A673 (cell line): ENCODE results near the gene HMGXB4. TPM values are rescaled to one million over a fixed set of nuclear protein-coding genes. Genes with fewer than 3 reads are reported as not detected.

Source experiments
- BruUV-seq: library from RNA; stranded (reverse); fragments of 400-500 nt; replicated peaks from 2 replicates; lab custom pipeline; 2021; lab: Mats Ljungman, UMichigan
- CTCF ChIA-PET: fragments of 300-600 bp; sonication (Branson Sonifier 250); formaldehyde crosslinking; loops from one replicate; lab custom pipeline; 2022; ENCODE audit warnings: antibody characterized with exemption; lab: Charles Lee
- POLR2A ChIA-PET: fragments of 300-600 bp; sonication (Branson Sonifier 250); formaldehyde crosslinking; loops from one replicate; lab custom pipeline; 2022; ENCODE audit warnings: antibody characterized with exemption; ENCODE audit not compliant: low non-redundant PET; lab: Charles Lee
- DNase-seq: peaks from one replicate; pipeline ENCODE4 v3.0.0-alpha.2; 2015; ENCODE audit warnings: low spot score
- H3K27ac ChIP-seq: fragments of 200-600 bp; sonication (generic); 2 replicates; pipeline ENCODE4 v1.5.1; 2016; ENCODE audit warnings: mixed run types, low read depth, mild to moderate bottlenecking, mixed read lengths, antibody characterized with exemption, low read length; ENCODE audit not compliant: poor library complexity, severe bottlenecking
- H3K27me3 ChIP-seq: fragments of 200-600 bp; sonication (generic); replicated peaks from 2 replicates; pipeline ENCODE4 v1.6.1; 2017; ENCODE audit warnings: mixed run types, low read depth, mild to moderate bottlenecking, mixed read lengths, antibody characterized with exemption, low read length; ENCODE audit not compliant: insufficient read depth, poor library complexity
- H3K36me3 ChIP-seq: fragments of 200-600 bp; sonication (generic); 2 replicates; pipeline ENCODE4 v1.6.1; 2016; ENCODE audit warnings: mixed run types, mild to moderate bottlenecking, mixed read lengths, antibody characterized with exemption, low read length; ENCODE audit not compliant: insufficient read depth, poor library complexity, severe bottlenecking
- H3K4me1 ChIP-seq: fragments of 200-600 bp; sonication (generic); 2 replicates; pipeline ENCODE4 v1.6.1; 2017; ENCODE audit warnings: mixed run types, mild to moderate bottlenecking, mixed read lengths, antibody characterized with exemption, low read length; ENCODE audit not compliant: insufficient read depth, poor library complexity, severe bottlenecking
- H3K4me3 ChIP-seq: fragments of 200-600 bp; sonication (generic); 2 replicates; pipeline ENCODE4 v1.5.1; 2016; ENCODE audit warnings: low read depth, mixed run types, mild to moderate bottlenecking, mixed read lengths, low read length; ENCODE audit not compliant: poor library complexity, severe bottlenecking
- H3K9me3 ChIP-seq: fragments of 200-600 bp; sonication (generic); 2 replicates; pipeline ENCODE4 v1.6.1; 2016; ENCODE audit warnings: mixed run types, low read depth, mild to moderate bottlenecking, mixed read lengths, antibody characterized with exemption, low read length; ENCODE audit not compliant: poor library complexity, severe bottlenecking
- CTCF ChIP-seq: fragments of 300-800, 200-600 bp; sonication (generic); conservative IDR thresholded peaks from 2 replicates; pipeline ENCODE4 v1.5.1; 2017; ENCODE audit warnings: low read depth, mild to moderate bottlenecking, antibody characterized with exemption, low read length, moderate library complexity, mixed read lengths
- EZH2 ChIP-seq: fragments of 200-600 bp; sonication (generic); IDR thresholded peaks from 2 replicates; pipeline ENCODE4 v1.6.1; 2017; ENCODE audit warnings: borderline replicate concordance, low read depth, mild to moderate bottlenecking, mixed read lengths, antibody characterized with exemption, low read length; ENCODE audit not compliant: poor library complexity, severe bottlenecking
- intact Hi-C: fragments of 100-400 bp; cut with micrococcal nuclease; formaldehyde crosslinking; loops from one replicate; pipeline ENCODE4 v1.10.0; 2022; ENCODE audit not compliant: unreplicated experiment
- total RNA-seq: library from RNA; stranded (reverse); gene quantifications from 2 replicates; pipeline ENCODE4 v1.2.3, GENCODE V29; 2021

HMGXB4 gene
- total RNA-seq, 1 experiment from 2014 or later = 52.7 TPM

DNA sequence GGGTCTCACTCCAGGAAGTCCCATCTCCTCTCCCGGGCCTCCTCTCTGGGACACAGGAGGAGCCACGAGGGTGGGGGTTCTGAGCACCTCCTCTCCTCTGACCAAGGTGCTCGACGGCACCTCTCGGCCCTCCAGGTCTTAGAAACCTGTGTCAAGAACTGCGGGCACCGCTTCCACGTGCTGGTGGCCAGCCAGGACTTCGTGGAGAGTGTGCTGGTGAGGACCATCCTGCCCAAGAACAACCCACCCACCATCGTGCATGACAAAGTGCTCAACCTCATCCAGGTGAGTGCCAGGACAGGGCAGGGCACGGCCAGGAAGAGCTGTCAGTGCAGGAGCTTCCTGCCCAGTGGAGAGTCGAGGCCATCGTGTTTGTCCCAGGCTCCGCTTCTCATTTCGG lies 65.6 kb downstream of the HMGXB4 start:
- CTCF ChIA-PET = no interaction called here
- no peak for DNase-seq

GRCh38 chr22:35323305-35323704 lies 66.0 kb downstream of the HMGXB4 start:
- intact Hi-C loops = no loop called here
- no peak overlapping the region for H3K4me3 ChIP-seq
- no peaks in the 10 kb centered on the region for H3K27me3 ChIP-seq
- peaks cover 3% of the 10 kb centered on the region for H3K36me3 ChIP-seq
- ChIA-PET POLR2A (no interaction called here), CTCF (no interaction called here)
- BruUV-seq = no TSS peak
- no peak for TF ChIP-seq EZH2
- no peak for TF ChIP-seq CTCF
- DNase-seq = no peak
- no peaks in the 10 kb centered on the region for H3K4me1 ChIP-seq
- H3K9me3 ChIP-seq = no peaks in the 10 kb centered on the region
- no peak overlapping the region for H3K27ac ChIP-seq

More for the DNA sequence above, 65.6 kb downstream of the HMGXB4 start:
- Histone ChIP-seq H3K4me1 (no peaks in the 10 kb centered on the region), H3K36me3 (peaks cover 3% of the 10 kb centered on the region), H3K4me3 (no peak overlapping the region), H3K27ac (no peak overlapping the region), H3K9me3 (no peaks in the 10 kb centered on the region), H3K27me3 (no peaks in the 10 kb centered on the region)
- TF ChIP-seq EZH2 (no peak), CTCF (no peak)
- BruUV-seq = no TSS peak
- POLR2A ChIA-PET = no interaction called here
- intact Hi-C loops = no loop called here

GRCh38 chr22:35324067-35324466 lies 66.8 kb downstream of the HMGXB4 start:
- Histone ChIP-seq H3K27ac (no peak overlapping the region), H3K36me3 (peaks cover 3% of the 10 kb centered on the region), H3K9me3 (no peaks in the 10 kb centered on the region), H3K4me1 (no peaks in the 10 kb centered on the region), H3K27me3 (no peaks in the 10 kb centered on the region), H3K4me3 (no peak overlapping the region)
- TF ChIP-seq CTCF (no peak), EZH2 (no peak)
- CTCF ChIA-PET = interaction anchor here (0.7 kb wide), 1 partner anchor 708 kb away, joined by 3 read pairs; no protein-coding TSS in a partner anchor
- no peak for DNase-seq
- POLR2A ChIA-PET = no interaction called here
- no TSS peak for BruUV-seq
- intact Hi-C loops = no loop called here
